Ascending aorta (tissue), 2 donors: ENCODE results near the gene VMO1. TPM values are rescaled to one million over a fixed set of nuclear protein-coding genes. Genes with fewer than 3 reads are reported as not detected.
A peak's percentile ranks its signal among the peaks of the same experiment; 100 is the strongest.

Experiments
- DNase-seq, 2 donors: peaks; one replicate each; pipeline ENCODE4 v3.0.0-alpha.2; 2019; ENCODE audit warnings: low spot score in 2 of 2
- H3K27ac ChIP-seq, 2 donors: fragments of 200-600 bp; sonication (generic); one replicate each; pipeline ENCODE4 v1.5.1; 2016 to 2017; ENCODE audit warnings: mild to moderate bottlenecking in 1 of 2
- H3K27me3 ChIP-seq: fragments of 200-600 bp; sonication (generic); one replicate; pipeline ENCODE4 v1.5.1; 2017
- H3K36me3 ChIP-seq, 2 donors: fragments of 200-600 bp; sonication (generic); one replicate each; pipeline ENCODE4 v1.5.1; 2016
- H3K4me1 ChIP-seq, 2 donors: fragments of 200-600 bp; sonication (generic); one replicate each; pipeline ENCODE4 v1.5.1; 2016 to 2017; ENCODE audit warnings: mild to moderate bottlenecking in 1 of 2
- H3K4me3 ChIP-seq, 2 donors: fragments of 200-600 bp; sonication (generic); one replicate each; pipeline ENCODE4 v1.5.1; 2016 to 2017; ENCODE audit warnings: mild to moderate bottlenecking in 1 of 2
- H3K9me3 ChIP-seq, 2 donors: fragments of 200-600 bp; sonication (generic); one replicate each; pipeline ENCODE4 v1.5.1; 2016
- CTCF ChIP-seq, 3 experiments: fragments of 200-600 bp in 2 of 3; fragments of 450-650 bp in 1 of 3; sonication (generic) in 2 of 3; IDR thresholded peaks; one replicate each; pipeline ENCODE4 v1.5.1; 2016 to 2019; ENCODE audit warnings: antibody characterized with exemption in 3 of 3, mild to moderate bottlenecking in 1 of 3, moderate library complexity in 1 of 3
- intact Hi-C: fragments of 100-400 bp; cut with DNase I; formaldehyde crosslinking; loops from one replicate; pipeline ENCODE4 v1.15.1; 2023
- total RNA-seq: library from RNA; depleted of rRNA; stranded (reverse); fragments of >200 nt; gene quantifications from one replicate; pipeline ENCODE4 v1.1.0, GENCODE V29; 2016

VMO1 gene
- total RNA-seq, 1 donor from 2014 or later, result not detected

GRCh38 chr17:4768298-4768697, 17.9 kb downstream of the VMO1 start:
- Histone ChIP-seq H3K27me3 (no peaks in the 10 kb centered on the region), H3K36me3 (no peaks in the 10 kb centered on the region), H3K27ac (no peak overlapping the region), H3K4me1 (no peaks in the 10 kb centered on the region), H3K9me3 (no peaks in the 10 kb centered on the region), H3K4me3 (no peak overlapping the region)
- DNase-seq, result no peak
- intact Hi-C loops, result no loop called here
- no peak for TF ChIP-seq CTCF (IDR thresholded peaks at IDR 0.05)

GRCh38 chr17:4766723-4767122, 19.4 kb downstream of the VMO1 start:
- Histone ChIP-seq H3K36me3 (no peaks in the 10 kb centered on the region), H3K27ac (no peak overlapping the region), H3K27me3 (no peaks in the 10 kb centered on the region), H3K4me3 (no peak overlapping the region), H3K4me1 (no peaks in the 10 kb centered on the region), H3K9me3 (no peaks in the 10 kb centered on the region)
- intact Hi-C loops, result no loop called here
- no peak for DNase-seq
- TF ChIP-seq CTCF (IDR thresholded peaks at IDR 0.05), result no peak

GRCh38 chr17:4766201-4766600, 20.0 kb downstream of the VMO1 start:
- no peak overlapping the region for H3K27ac ChIP-seq

GRCh38 chr17:4764595-4764994, 21.6 kb downstream of the VMO1 start:
- Histone ChIP-seq H3K36me3 (no peaks in the 10 kb centered on the region), H3K9me3 (no peaks in the 10 kb centered on the region), H3K27ac (peak overlapping the region in 1 of 2 donors; percentile 51), H3K4me3 (no peak overlapping the region), H3K27me3 (no peaks in the 10 kb centered on the region), H3K4me1 (no peaks in the 10 kb centered on the region)
- DNase-seq, result no peak
- TF ChIP-seq CTCF (IDR thresholded peaks at IDR 0.05), result no peak
- intact Hi-C loops, result no loop called here

More at GRCh38 chr17:4766201-4766600, 20.0 kb downstream of the VMO1 start:
- Histone ChIP-seq H3K27me3 (no peaks in the 10 kb centered on the region), H3K4me1 (no peaks in the 10 kb centered on the region), H3K36me3 (no peaks in the 10 kb centered on the region), H3K4me3 (no peak overlapping the region), H3K9me3 (no peaks in the 10 kb centered on the region)
- intact Hi-C loops, result no loop called here
- no peak for DNase-seq
- no peak for TF ChIP-seq CTCF (IDR thresholded peaks at IDR 0.05)

- no peak overlapping the region for H3K27ac ChIP-seq
- intact Hi-C loops, result no loop called here
- DNase-seq, result no peak
- no peak overlapping the region for H3K4me3 ChIP-seq
- no peaks in the 10 kb centered on the region for H3K4me1 ChIP-seq
- no peaks in the 10 kb centered on the region for H3K9me3 ChIP-seq
- no peak for TF ChIP-seq CTCF (IDR thresholded peaks at IDR 0.05)
- H3K36me3 ChIP-seq, result no peaks in the 10 kb centered on the region
- H3K27me3 ChIP-seq, result no peaks in the 10 kb centered on the region
These were observed 26.4 kb downstream of the VMO1 start for GRCh38 chr17:4759776-4760236.

DNA sequence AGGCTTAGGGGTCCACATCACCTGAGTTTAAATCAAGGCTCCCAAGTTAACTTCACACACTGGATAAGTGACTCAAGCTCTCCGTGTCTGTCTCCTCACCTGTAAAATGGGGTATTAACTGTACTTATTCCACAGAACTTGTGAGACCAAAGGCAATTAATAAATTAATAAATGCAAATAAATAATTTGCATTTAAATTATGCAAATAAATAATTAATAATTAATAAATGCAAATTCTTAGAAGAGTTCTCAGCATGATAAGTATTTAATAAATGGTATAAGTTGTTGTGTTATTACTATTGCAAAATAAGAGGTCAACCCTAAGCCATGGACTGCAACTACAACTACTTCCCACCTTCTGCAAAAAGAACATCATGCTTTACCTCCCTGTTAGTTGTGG, 32.8 kb downstream of the VMO1 start:
- Histone ChIP-seq H3K27ac (no peak overlapping the region), H3K4me1 (no peaks in the 10 kb centered on the region), H3K9me3 (no peaks in the 10 kb centered on the region), H3K4me3 (no peak overlapping the region), H3K36me3 (no peaks in the 10 kb centered on the region), H3K27me3 (no peaks in the 10 kb centered on the region)
- no peak for DNase-seq
- no peak for TF ChIP-seq CTCF (IDR thresholded peaks at IDR 0.05)
- intact Hi-C loops, result no loop called here
